ENCODE data around the gene DCAF5.
"Not testable (repeated sequence)": the region's sequence is repeated elsewhere in the genome, so short reads cannot be mapped to it uniquely, and the experiment has no call there.

Gene DCAF5

DNA sequence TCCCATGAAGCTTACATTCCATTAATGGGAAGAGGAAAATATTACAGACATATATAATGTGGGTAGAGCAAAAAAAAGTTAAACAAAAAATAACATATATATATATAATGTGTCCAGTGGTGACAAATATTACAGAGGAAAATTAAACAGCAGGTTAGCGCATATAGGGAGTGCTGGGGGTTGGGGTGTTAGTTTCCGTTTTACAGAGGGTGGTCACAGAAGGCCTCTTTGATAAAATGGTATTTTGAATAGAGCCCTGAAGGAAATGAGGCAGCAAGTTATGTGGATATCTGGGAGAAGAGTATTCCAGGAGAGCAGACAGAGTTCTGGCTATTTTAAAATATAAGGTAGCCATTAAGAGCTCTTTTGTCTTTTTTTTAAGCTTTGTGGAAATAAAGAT lies 73.2 kb downstream of the DCAF5 start:
- Mint-ChIP-seq H3K27ac (peak overlapping the region; percentile 62), H3K9me3 (no peaks in the 10 kb centered on the region), H3K4me1 (ENCODE audit: low read depth) (peaks cover 36% of the 10 kb centered on the region), H3K27me3 (no peaks in the 10 kb centered on the region), H3K4me3 (no peak overlapping the region), H3K36me3 (ENCODE audit: low read depth) (peaks cover 72% of the 10 kb centered on the region)
- no peak for DNase-seq

DNA sequence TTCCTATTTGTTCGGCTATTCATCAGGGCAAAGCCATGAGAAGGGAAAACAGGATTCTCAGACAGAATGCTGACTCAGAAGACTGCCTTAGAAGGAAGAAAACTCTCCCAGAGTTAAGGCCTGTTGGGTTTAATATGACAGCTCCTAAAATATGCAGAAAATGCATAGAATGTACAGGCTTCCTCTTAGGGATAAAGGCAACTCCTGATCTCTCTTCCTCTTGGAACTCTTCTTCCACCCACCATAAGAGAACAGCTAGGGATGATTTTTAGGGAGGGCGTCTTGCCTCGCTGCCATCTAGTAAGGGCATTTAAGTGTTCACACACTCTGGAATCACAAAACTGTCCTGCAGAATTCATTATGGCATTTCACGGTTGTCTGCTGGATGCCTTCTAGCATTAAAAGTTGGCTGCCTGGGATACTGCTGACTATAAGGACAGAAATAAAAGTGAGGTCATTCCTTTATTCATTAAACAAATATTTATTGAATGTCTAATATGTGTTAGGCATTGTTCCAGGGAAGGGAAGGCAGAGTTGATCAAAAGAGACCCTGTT lies 73.7 kb downstream of the DCAF5 start:
- Mint-ChIP-seq H3K27me3 (no peaks in the 10 kb centered on the region), H3K9me3 (no peaks in the 10 kb centered on the region), H3K36me3 (ENCODE audit: low read depth) (peaks cover 71% of the 10 kb centered on the region), H3K4me1 (ENCODE audit: low read depth) (peaks cover 36% of the 10 kb centered on the region), H3K4me3 (no peak overlapping the region), H3K27ac (no peak overlapping the region)
- no peak for DNase-seq

DNA sequence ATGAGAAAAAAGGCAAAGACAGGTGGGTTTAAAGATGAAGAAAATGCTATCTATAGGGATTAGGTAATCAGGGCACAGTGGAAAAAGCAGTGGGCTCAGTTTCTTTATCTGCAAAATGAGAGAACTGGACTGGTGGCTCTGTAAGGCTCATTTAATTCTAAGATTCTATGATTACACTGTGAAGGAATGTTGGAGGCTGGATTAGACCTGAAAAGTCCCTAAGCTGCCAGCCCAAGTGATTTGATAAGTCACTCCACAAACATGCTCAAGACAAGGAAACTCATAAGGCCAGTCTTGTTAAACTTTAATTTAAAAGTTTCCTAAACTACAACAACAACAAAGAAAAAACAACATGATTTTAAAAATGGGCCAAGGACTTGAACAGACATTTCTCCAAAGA lies 75.1 kb downstream of the DCAF5 start:
- peaks cover 72% of the 10 kb centered on the region for H3K36me3 Mint-ChIP-seq (ENCODE audit: low read depth)
- H3K4me1 Mint-ChIP-seq (ENCODE audit: low read depth) = peaks cover 36% of the 10 kb centered on the region
- no peak overlapping the region for H3K4me3 Mint-ChIP-seq
- no peaks in the 10 kb centered on the region for H3K9me3 Mint-ChIP-seq
- no peaks in the 10 kb centered on the region for H3K27me3 Mint-ChIP-seq
- DNase-seq = no peak
- H3K27ac Mint-ChIP-seq = no peak overlapping the region

DNA sequence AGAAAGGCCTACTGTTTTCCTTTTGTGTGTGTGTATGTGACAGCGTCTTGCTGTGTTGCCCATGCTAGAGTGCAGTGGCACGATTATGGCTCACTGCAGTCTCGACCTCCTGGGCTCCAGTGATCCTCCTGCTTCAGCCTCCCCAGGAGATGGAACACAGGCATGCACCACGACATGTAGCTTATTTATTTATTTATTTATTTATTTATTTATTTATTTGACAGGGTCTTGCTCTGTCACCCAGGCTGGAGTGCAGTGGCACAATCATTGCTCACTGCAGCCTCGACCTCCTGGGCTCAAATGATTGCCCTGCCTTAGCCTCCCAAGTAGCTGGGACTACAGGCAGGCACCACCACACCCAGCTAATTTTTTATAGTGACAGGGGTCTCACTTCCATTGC lies 75.7 kb downstream of the DCAF5 start:
- Mint-ChIP-seq H3K36me3 (ENCODE audit: low read depth) (peaks cover 74% of the 10 kb centered on the region), H3K4me1 (ENCODE audit: low read depth) (peaks cover 43% of the 10 kb centered on the region)
- not testable (repeated sequence) for DNase-seq, H3K9me3 Mint-ChIP-seq, H3K27ac Mint-ChIP-seq, H3K27me3 Mint-ChIP-seq, H3K4me3 Mint-ChIP-seq

DNA sequence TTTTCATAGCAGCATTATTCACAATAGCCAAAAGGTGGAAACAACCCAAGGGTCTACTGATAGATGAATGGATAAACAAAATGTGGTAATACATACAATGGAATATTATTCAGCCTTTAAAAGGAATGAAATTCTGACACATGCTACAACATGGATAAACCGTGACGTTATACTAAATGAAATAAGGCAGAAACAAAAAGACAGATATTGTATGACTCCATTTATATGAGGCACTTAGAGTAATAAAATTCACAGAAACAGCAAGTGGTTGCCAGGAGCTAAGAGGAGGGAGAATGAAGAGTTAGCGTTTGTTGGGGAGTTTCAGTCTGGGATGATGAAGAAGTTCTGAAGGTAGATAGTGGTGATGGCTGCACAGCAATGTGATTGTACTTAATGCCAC lies 76.6 kb downstream of the DCAF5 start:
- Mint-ChIP-seq H3K36me3 (ENCODE audit: low read depth) (peaks cover 71% of the 10 kb centered on the region), H3K27ac (no peak overlapping the region), H3K4me1 (ENCODE audit: low read depth) (peaks cover 39% of the 10 kb centered on the region), H3K9me3 (no peaks in the 10 kb centered on the region), H3K27me3 (no peaks in the 10 kb centered on the region), H3K4me3 (no peak overlapping the region)
- no peak for DNase-seq

DNA sequence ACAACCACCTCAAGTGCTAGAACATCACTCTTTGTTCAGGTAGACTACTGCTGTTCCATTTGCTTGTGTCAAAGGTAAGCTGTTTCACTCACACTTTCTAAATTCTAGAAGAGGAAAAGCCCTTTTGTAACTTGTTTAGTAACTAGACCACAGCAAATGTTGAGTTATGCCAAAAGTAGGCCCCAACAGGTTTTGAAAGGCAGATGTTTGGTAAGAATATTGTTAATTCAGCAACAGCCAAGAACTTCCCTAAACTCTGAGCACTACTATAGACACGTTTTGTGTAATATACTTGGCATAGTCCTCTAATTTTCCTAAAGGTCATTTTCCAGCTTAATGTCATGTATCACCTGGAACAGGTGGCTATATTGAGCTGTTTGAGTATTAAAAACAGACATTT lies 79.0 kb downstream of the DCAF5 start:
- no peaks in the 10 kb centered on the region for H3K9me3 Mint-ChIP-seq
- no peak overlapping the region for H3K4me3 Mint-ChIP-seq
- peaks cover 28% of the 10 kb centered on the region for H3K4me1 Mint-ChIP-seq (ENCODE audit: low read depth)
- no peaks in the 10 kb centered on the region for H3K27me3 Mint-ChIP-seq
- H3K36me3 Mint-ChIP-seq (ENCODE audit: low read depth) = peaks cover 73% of the 10 kb centered on the region
- DNase-seq = no peak
- no peak overlapping the region for H3K27ac Mint-ChIP-seq

DNA sequence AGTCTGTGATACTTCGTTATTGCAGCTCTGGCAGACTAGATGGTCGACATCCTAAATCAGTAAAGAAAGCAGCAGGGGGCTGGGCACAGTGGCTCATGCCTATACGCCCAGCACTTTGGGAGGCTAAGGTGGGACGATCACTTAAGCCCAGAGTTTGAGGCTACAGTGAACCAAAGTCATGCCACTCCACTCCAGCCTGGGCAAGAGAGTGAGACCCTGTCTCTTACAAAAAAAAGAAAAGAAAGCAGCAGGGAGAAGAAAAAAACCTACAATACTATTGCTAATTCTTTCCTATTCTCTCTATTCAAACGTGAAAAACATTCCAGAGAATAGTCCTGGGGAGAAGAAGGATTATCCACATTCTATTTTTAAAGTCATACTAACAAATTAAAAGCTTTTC lies 79.5 kb downstream of the DCAF5 start:
- Mint-ChIP-seq H3K4me1 (ENCODE audit: low read depth) (peaks cover 29% of the 10 kb centered on the region), H3K27ac (peak overlapping the region; percentile 17), H3K9me3 (no peaks in the 10 kb centered on the region), H3K27me3 (no peaks in the 10 kb centered on the region), H3K36me3 (ENCODE audit: low read depth) (peaks cover 76% of the 10 kb centered on the region), H3K4me3 (no peak overlapping the region)
- DNase-seq = no peak

DNA sequence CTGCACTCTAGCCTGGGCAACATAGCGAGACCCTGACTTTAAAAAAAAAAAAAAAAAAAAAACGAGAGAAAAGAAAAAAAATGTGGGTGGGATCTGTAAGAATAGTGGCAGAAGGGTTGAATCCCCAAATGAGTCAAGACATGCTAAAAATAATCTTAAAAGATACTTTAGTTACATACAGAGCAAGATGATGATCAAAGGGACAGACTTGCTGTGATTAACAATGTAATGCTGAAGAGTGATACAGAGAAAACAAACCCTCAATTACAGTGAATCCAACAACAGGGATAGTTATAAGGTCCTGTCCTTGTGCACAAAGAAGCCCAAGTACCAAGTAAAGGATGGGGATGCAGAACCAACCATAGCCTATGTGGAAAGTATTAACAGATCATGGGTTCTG lies 80.3 kb downstream of the DCAF5 start:
- Mint-ChIP-seq H3K27me3 (no peaks in the 10 kb centered on the region), H3K27ac (peak overlapping the region; percentile 17), H3K4me3 (no peak overlapping the region), H3K36me3 (ENCODE audit: low read depth) (peaks cover 75% of the 10 kb centered on the region), H3K9me3 (no peaks in the 10 kb centered on the region), H3K4me1 (ENCODE audit: low read depth) (peaks cover 25% of the 10 kb centered on the region)
- no peak for DNase-seq

DNA sequence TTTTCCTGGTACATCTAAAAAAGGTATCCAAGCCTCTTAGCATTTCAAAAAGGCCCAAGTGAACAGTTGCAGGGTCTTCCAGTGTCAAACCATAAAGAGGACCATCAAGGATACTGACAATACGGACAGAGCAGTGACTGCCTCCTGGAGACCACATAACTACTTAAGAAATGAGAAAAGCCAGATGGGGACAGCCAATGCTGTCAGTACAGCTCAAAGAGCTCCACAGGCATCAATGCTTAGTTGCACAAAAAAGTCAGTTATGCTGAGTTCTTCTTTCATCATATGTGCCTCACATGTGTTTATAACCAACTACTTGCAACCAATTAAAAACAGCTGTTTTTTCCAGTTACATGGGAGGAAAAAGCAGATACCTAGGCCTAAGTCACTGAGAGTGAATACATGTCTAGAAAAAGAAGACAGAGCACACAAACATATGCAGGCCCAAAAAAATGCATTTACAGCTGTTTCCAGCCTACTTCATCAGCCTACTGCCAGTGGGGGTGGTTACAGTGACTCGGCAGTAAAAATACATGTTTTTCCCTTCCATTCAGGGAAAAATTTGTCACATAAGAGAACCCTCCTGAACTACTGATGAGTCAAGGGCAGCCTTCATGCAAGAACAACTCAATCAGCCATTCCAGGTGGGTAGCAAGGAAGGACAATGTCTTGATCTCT lies 84.0 kb downstream of the DCAF5 start:
- Mint-ChIP-seq H3K4me3 (no peak overlapping the region), H3K36me3 (ENCODE audit: low read depth) (peaks cover 77% of the 10 kb centered on the region), H3K27me3 (no peaks in the 10 kb centered on the region), H3K27ac (peak overlapping the region; percentile 76), H3K4me1 (ENCODE audit: low read depth) (peaks cover 38% of the 10 kb centered on the region), H3K9me3 (no peaks in the 10 kb centered on the region)
- no peak for DNase-seq

DNA sequence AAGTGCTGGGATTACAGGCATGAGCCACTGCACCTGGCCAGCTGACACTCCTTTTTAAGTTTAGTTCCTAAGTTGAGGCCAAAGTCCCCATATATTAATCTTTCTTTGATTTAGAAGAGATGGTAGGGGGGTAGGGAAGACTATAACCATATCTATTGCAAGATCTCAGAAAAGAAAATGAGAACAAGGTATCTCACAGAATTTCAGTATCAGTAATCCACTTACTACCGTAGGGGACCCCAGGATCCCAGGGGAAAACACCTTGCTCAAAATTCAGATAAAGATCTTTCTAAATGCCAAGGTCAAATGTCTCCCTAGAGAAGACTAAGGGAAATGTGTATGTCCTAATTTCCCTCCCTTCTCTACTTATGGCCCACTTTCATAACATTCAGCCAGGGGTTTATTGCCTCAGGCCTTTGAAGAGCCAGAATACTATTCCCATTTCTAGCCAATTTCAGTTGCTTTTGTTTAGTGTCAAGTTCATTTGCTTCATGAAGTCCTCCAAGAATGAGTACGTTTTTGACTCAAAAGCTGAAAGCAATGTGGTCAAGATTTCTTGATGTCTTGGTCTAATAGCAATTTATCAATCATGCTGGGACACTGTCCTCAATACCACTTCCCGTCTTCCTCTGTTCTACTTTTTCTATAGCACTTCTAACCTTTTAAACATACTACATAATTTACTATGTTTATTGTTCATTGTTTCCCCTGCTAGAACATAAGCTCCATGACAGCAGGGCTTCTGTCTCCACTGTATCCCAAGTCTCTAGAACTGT lies 86.3 kb downstream of the DCAF5 start:
- Mint-ChIP-seq H3K4me3 (no peak overlapping the region), H3K27me3 (no peaks in the 10 kb centered on the region), H3K36me3 (ENCODE audit: low read depth) (peaks cover 77% of the 10 kb centered on the region), H3K27ac (peak overlapping the region; percentile 33), H3K4me1 (ENCODE audit: low read depth) (peaks cover 26% of the 10 kb centered on the region), H3K9me3 (no peaks in the 10 kb centered on the region)
- DNase-seq = no peak

DNA sequence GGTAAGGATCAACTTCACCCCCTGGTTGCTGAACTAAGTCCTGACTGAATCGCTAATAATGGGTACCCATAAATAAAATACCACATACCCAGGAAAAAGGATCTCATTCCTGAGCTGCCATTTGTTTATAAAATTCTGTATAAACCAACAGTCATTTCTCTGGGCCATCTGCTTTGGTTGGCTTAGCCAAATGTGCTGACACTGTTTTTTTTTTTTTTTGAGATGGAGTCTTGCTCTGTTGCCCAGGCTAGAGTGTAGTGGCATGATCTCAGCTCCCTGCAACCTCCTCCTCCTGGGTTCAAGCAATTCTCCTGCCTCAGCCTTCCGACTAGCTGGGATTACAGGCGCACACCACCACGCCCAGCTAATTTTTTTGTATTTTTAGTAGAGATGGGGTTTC lies 87.0 kb downstream of the DCAF5 start:
- H3K9me3 Mint-ChIP-seq, DNase-seq, H3K4me3 Mint-ChIP-seq, H3K27me3 Mint-ChIP-seq: not testable (repeated sequence)
- peaks cover 77% of the 10 kb centered on the region for H3K36me3 Mint-ChIP-seq (ENCODE audit: low read depth)
- peaks cover 26% of the 10 kb centered on the region for H3K4me1 Mint-ChIP-seq (ENCODE audit: low read depth)
- H3K27ac Mint-ChIP-seq = peak overlapping the region; percentile 33

DNA sequence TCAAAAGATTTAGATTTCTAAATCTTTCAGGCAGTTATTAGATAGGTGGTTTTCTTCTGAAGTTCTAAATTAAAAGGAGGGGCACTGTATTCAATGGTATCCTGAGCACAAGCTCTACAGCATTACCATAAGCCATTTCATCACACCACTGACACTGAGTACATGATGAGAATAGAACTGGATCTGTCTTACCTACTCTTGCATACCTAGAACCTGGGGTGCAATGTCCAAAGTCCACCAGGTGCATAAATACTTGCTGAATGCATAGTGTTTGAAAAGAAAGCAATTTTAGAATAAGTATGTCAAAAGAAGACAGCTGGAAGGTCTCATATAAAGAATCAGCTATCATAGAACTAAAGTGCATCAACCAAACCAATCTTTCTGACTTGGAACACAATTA lies 88.3 kb downstream of the DCAF5 start:
- Mint-ChIP-seq H3K4me3 (no peak overlapping the region), H3K27ac (no peak overlapping the region), H3K27me3 (no peaks in the 10 kb centered on the region), H3K4me1 (ENCODE audit: low read depth) (peaks cover 26% of the 10 kb centered on the region), H3K36me3 (ENCODE audit: low read depth) (peaks cover 79% of the 10 kb centered on the region), H3K9me3 (no peaks in the 10 kb centered on the region)
- no peak for DNase-seq

DNA sequence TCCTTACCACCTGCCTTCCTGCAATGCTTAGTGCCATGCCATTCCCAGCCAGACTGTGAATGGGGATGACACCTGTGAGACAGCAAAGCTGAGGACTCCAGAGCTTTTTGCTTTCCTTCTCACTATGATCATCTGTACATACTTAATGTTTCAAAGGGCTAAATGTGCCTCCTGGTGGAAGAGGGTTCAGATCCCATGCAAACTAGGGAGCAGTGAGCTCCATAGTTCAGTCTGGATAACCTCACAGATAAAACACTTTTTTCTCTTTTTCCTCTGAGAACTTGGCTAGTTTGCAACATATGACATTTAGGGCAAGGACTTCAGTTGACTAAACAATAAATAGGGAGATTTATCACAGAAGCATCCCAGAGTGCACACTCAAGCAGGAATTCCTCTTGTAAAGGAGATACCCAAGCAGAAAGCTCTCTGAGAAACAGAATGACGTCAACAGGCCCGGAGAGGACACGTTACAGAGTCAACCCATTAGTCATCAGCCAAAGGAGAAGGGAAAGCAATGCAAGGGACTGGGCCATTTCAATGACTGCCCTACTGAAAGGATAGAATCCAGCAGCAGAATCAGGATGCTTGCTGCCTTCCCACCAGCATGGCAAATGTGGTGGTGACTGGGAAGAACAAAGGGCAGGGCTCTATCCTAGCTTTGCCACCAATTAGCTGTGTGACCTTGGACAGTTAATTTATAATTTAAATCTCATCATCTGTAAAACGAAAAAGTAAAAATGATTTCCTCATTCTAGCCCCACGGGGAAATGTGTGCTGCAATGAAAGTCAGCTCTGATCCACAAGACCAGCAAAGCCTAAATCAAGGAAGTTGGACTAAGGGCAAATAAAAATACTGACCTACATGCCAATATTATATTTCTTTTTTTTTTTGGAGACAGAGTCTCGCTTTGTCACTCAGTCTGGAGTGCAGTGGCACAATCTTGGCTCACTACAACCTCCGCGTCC lies 93.0 kb downstream of the DCAF5 start:
- no peaks in the 10 kb centered on the region for H3K9me3 Mint-ChIP-seq
- no peaks in the 10 kb centered on the region for H3K27me3 Mint-ChIP-seq
- DNase-seq = no peak
- H3K4me3 Mint-ChIP-seq = no peak overlapping the region
- peak overlapping the region; percentile 31 for H3K27ac Mint-ChIP-seq
- H3K4me1 Mint-ChIP-seq (ENCODE audit: low read depth) = peaks cover 22% of the 10 kb centered on the region
- H3K36me3 Mint-ChIP-seq (ENCODE audit: low read depth) = peaks cover 90% of the 10 kb centered on the region

DNA sequence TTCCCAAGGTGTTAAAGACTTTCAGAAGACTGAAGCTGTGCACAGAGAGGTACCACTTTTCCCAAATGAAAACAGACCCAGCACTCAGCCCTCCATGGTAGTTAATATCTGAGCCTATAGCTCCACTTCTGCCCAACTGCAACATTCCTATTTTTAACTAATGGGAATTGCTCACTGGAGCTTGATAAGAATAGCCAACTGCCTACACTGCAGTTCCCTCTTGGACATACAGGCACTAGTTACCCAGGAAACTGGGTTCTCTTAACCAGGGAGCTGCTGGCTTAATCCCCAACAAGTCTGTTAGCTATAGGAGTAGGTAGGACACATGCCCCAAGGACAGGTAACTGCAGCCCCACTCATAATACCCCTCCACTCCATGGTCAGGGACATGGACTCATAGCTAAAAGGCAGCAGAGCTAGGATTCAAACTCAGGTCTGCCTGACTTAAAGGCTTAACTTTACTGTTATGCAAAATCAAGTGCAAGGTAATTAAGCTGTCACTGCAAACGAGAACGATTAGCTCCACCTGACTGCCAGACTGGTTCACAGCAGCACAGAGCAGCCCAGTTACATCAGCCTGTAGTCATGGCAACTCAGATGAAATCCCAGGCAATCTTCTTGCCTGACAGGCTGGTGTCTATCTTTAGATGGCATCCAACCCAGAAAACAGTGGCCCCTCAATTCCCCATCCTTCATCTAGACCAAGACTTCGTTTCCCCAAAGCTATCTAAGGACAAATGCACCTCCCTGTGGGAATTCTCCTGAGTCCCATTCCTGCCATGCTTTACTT lies 96.7 kb downstream of the DCAF5 start:
- no peaks in the 10 kb centered on the region for H3K27me3 Mint-ChIP-seq
- no peak for DNase-seq
- no peak overlapping the region for H3K4me3 Mint-ChIP-seq
- peaks cover 82% of the 10 kb centered on the region for H3K36me3 Mint-ChIP-seq (ENCODE audit: low read depth)
- H3K4me1 Mint-ChIP-seq (ENCODE audit: low read depth) = peaks cover 21% of the 10 kb centered on the region
- peak overlapping the region; percentile 87 for H3K27ac Mint-ChIP-seq
- no peaks in the 10 kb centered on the region for H3K9me3 Mint-ChIP-seq

Measured in activated T-cell treated with anti-CD3 and anti-CD28 coated beads, Interleukin-2, amount 50 U/mL, for 24 hours (primary cell).